Stimulated activated CD4-positive, alpha-beta T cell treated with anti-CD3 and anti-CD28 coated beads, Interleukin-15, amount 100 ng/mL, for 1 hour (primary cell): ENCODE measurements around the gene KRT40.

Experiments used
- DNase-seq, 2 donors: peaks; one replicate each; pipeline ENCODE4 v3.0.0-alpha.2; 2020; ENCODE audit warnings: low read depth in 1 of 2, low spot score in 1 of 2

Gene KRT40

GRCh38 chr17:40997361-40997760 lies 13.2 kb upstream of the KRT40 start:
- DNase-seq, result no peak

- no peak for DNase-seq
Measured at GRCh38 chr17:40996829-40997228, 12.7 kb upstream of the KRT40 start.

- no peak for DNase-seq
Measured at GRCh38 chr17:40995116-40995515, 11.0 kb upstream of the KRT40 start.

- DNase-seq, result no peak
Measured at GRCh38 chr17:40993839-40994238, 9.7 kb upstream of the KRT40 start, which contains the start of gene KRTAP3-3. KRTAP3-3 (minus strand) TSS chr17:40994164; CDS start chr17:40994097, 67 bp downstream.

GRCh38 chr17:40993084-40993483 lies 9.0 kb upstream of the KRT40 start:
- DNase-seq, result no peak

GRCh38 chr17:40992666-40993065 lies 8.5 kb upstream of the KRT40 start:
- DNase-seq, result no peak

- no peak for DNase-seq
Measured at GRCh38 chr17:40986920-40987319, 2.8 kb upstream of the KRT40 start.

GRCh38 chr17:40981115-40981514 lies 3.0 kb downstream of the KRT40 start:
- no peak for DNase-seq

GRCh38 chr17:40980596-40980995 lies 3.5 kb downstream of the KRT40 start:
- no peak for DNase-seq

- no peak for DNase-seq
Measured at GRCh38 chr17:40980117-40980516, 4.0 kb downstream of the KRT40 start.

- DNase-seq, result no peak
Measured at GRCh38 chr17:40978575-40979151, 5.5 kb downstream of the KRT40 start.

- DNase-seq, result no peak
Measured at GRCh38 chr17:40975516-40975915, 8.6 kb downstream of the KRT40 start.

- DNase-seq, result no peak
Measured at GRCh38 chr17:40974366-40974765, 9.8 kb downstream of the KRT40 start.

GRCh38 chr17:40967582-40967981 lies 16.5 kb downstream of the KRT40 start:
- DNase-seq, result no peak

- DNase-seq, result no peak
Measured at GRCh38 chr17:40966848-40967247, 17.3 kb downstream of the KRT40 start, which contains the start of gene KRT39. KRT39 (minus strand) TSS chr17:40966948; CDS start chr17:40966856, 92 bp downstream.

GRCh38 chr17:40963838-40964237 lies 20.3 kb downstream of the KRT40 start:
- no peak for DNase-seq

GRCh38 chr17:40962059-40962561 lies 22.0 kb downstream of the KRT40 start:
- no peak for DNase-seq

- DNase-seq, result no peak
Measured at GRCh38 chr17:40961591-40961990, 22.5 kb downstream of the KRT40 start.

- no peak for DNase-seq
Measured at GRCh38 chr17:40960144-40960543, 24.0 kb downstream of the KRT40 start.

GRCh38 chr17:40958086-40958953 lies 25.8 kb downstream of the KRT40 start:
- no peak for DNase-seq

- no peak for DNase-seq
Measured at GRCh38 chr17:40956401-40957254, 27.5 kb downstream of the KRT40 start.
